ENCODE data around the gene STIM2. TPM values are rescaled to one million over a fixed set of nuclear protein-coding genes. Genes with fewer than 3 reads are reported as not detected.
A peak's percentile ranks its signal among the peaks of the same experiment; 100 is the strongest.

Gene STIM2
- total RNA-seq, 1 experiment from 2014 or later, result 23.9 TPM

GRCh38 chr4:27003642-27004113 is 143.0 kb downstream of the STIM2 start:
- CTCF ChIA-PET, result interaction anchor here (0.8 kb wide), 1 partner anchor 87 kb away, joined by 6 read pairs; no protein-coding TSS in a partner anchor
- POLR2A ChIA-PET, result no interaction called here

GRCh38 chr4:27005501-27005900 is 144.9 kb downstream of the STIM2 start:
- H3K4me3 ChIP-seq (ENCODE audit: low read depth in 2 of 2, low read length in 2 of 2), result no peak overlapping the region
- DNase-seq (ENCODE audit: low read depth, low spot score) (peak; percentile 2), ATAC-seq (no peak)
- no peaks in the 10 kb centered on the region for H3K27me3 ChIP-seq (ENCODE audit: control insufficient read depth, insufficient read depth, low read length)
- TF ChIP-seq SIN3A (IDR thresholded peaks at IDR 0.05; ENCODE audit: borderline replicate concordance, insufficient read depth, low read depth, low read length), result no peak
- no peak for TF ChIP-seq POLR2AphosphoS5 (IDR thresholded peaks at IDR 0.05; ENCODE audit: low read depth, low read length)
- no peak for TF ChIP-seq CTCF (IDR thresholded peaks at IDR 0.05)
- TF ChIP-seq, protein P1, sequence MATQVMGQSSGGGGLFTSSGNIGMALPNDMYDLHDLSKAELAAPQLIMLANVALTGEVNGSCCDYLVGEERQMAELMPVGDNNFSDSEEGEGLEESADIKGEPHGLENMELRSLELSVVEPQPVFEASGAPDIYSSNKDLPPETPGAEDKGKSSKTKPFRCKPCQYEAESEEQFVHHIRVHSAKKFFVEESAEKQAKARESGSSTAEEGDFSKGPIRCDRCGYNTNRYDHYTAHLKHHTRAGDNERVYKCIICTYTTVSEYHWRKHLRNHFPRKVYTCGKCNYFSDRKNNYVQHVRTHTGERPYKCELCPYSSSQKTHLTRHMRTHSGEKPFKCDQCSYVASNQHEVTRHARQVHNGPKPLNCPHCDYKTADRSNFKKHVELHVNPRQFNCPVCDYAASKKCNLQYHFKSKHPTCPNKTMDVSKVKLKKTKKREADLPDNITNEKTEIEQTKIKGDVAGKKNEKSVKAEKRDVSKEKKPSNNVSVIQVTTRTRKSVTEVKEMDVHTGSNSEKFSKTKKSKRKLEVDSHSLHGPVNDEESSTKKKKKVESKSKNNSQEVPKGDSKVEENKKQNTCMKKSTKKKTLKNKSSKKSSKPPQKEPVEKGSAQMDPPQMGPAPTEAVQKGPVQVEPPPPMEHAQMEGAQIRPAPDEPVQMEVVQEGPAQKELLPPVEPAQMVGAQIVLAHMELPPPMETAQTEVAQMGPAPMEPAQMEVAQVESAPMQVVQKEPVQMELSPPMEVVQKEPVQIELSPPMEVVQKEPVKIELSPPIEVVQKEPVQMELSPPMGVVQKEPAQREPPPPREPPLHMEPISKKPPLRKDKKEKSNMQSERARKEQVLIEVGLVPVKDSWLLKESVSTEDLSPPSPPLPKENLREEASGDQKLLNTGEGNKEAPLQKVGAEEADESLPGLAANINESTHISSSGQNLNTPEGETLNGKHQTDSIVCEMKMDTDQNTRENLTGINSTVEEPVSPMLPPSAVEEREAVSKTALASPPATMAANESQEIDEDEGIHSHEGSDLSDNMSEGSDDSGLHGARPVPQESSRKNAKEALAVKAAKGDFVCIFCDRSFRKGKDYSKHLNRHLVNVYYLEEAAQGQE (IDR thresholded peaks at IDR 0.05; ENCODE audit: insufficient read depth in 1 of 2, low read depth in 2 of 2, low read length in 1 of 2), result no peak
- TF ChIP-seq TCF7L2 (IDR thresholded peaks at IDR 0.05; ENCODE audit: low read depth, low read length), result no peak
- in situ Hi-C loops (cut with HindIII; ENCODE audit: low pct_unique_long_range_greater_than_20kb, low sequenced_read_pairs), result no loop called here
- BruUV-seq (replicated peaks), result no TSS peak
- ChIA-PET POLR2A (no interaction called here), CTCF (no interaction called here)
- no peaks in the 10 kb centered on the region for H3K9me3 ChIP-seq (ENCODE audit: control insufficient read depth, insufficient read depth, low read depth, low read length)
- H3K27ac ChIP-seq (ENCODE audit: low read length), result no peak overlapping the region
- H3K4me1 ChIP-seq (ENCODE audit: control insufficient read depth, insufficient read depth, low read length), result no peaks in the 10 kb centered on the region; the same call in 1 of the 2 replicates
- intact Hi-C loops (cut with micrococcal nuclease; ENCODE audit: unreplicated experiment), result no loop called here
- no peaks in the 10 kb centered on the region; the same call in 1 of the 2 replicates for H3K36me3 ChIP-seq (ENCODE audit: control insufficient read depth, insufficient read depth, low read length)

More at GRCh38 chr4:27003642-27004113, 143.0 kb downstream of the STIM2 start:
- ATAC-seq (no peak), DNase-seq (ENCODE audit: low read depth, low spot score) (no peak)
- BruUV-seq (replicated peaks), result no TSS peak
- H3K4me1 ChIP-seq (ENCODE audit: control insufficient read depth, insufficient read depth, low read length), result no peaks in the 10 kb centered on the region; the same call in 1 of the 2 replicates
- H3K36me3 ChIP-seq (ENCODE audit: control insufficient read depth, insufficient read depth, low read length), result no peaks in the 10 kb centered on the region; the same call in 1 of the 2 replicates
- in situ Hi-C loops (cut with HindIII; ENCODE audit: low pct_unique_long_range_greater_than_20kb, low sequenced_read_pairs), result no loop called here
- H3K4me3 ChIP-seq (ENCODE audit: low read depth in 2 of 2, low read length in 2 of 2), result no peak overlapping the region
- intact Hi-C loops (cut with micrococcal nuclease; ENCODE audit: unreplicated experiment), result no loop called here
- H3K27ac ChIP-seq (ENCODE audit: low read length), result no peak overlapping the region
- H3K9me3 ChIP-seq (ENCODE audit: control insufficient read depth, insufficient read depth, low read depth, low read length), result no peaks in the 10 kb centered on the region
- TF ChIP-seq CTCF (IDR thresholded peaks at IDR 0.05) (no peak), POLR2AphosphoS5 (IDR thresholded peaks at IDR 0.05; ENCODE audit: low read depth, low read length) (no peak), TCF7L2 (IDR thresholded peaks at IDR 0.05; ENCODE audit: low read depth, low read length) (no peak), SIN3A (IDR thresholded peaks at IDR 0.05; ENCODE audit: borderline replicate concordance, insufficient read depth, low read depth, low read length) (no peak)
- TF ChIP-seq, protein P1 (IDR thresholded peaks at IDR 0.05; ENCODE audit: insufficient read depth in 1 of 2, low read depth in 2 of 2, low read length in 1 of 2), result no peak
- H3K27me3 ChIP-seq (ENCODE audit: control insufficient read depth, insufficient read depth, low read length), result no peaks in the 10 kb centered on the region

All from Panc1 (cell line).